Measurements from ENCODE around the gene KRT32. TPM values are rescaled to one million over a fixed set of nuclear protein-coding genes. Genes with fewer than 3 reads are reported as not detected.

Gene KRT32
- total RNA-seq (2011; cell fraction: chromatin; rRNA removed; ENCODE audit: low replicate concordance) = not detected in 2 replicates
- not detected in 2 replicates for total RNA-seq (2011; cell fraction: nucleolus; rRNA removed)
- total RNA-seq (2011; cell fraction: nucleoplasm; rRNA removed) = not detected in 2 replicates
- total RNA-seq (2014; rRNA removed) (not detected in 2 replicates), total RNA-seq (2014; rRNA removed; fragmentation: Illumina TruSeq; extraction: Trizol) (not detected in 2 replicates), total RNA-seq (2015; rRNA removed; fragmentation: Illumina TruSeq; extraction: Trizol) (not detected in 2 replicates), total RNA-seq (2021) (not detected in 2 replicates), polyA plus RNA-seq (2011; rRNA removed) (not detected in 2 replicates), polyA plus RNA-seq (2014; fragmentation: Illumina TruSeq; extraction: Trizol) (not detected in 2 replicates), polyA plus RNA-seq (2014; fragmentation: Nextera tagmentation; extraction: Ambion mirVana) (not detected), polyA plus RNA-seq (2014; rRNA removed) (not detected in 2 replicates), polyA minus RNA-seq (2011; rRNA and poly(A)+ RNA removed) (not detected in 2 replicates), Bru-seq, nascent RNA (not detected), BruChase-seq, experiment 1, labeled RNA remaining after a 2-hour chase (not detected), BruChase-seq, experiment 2, labeled RNA remaining after a 6-hour chase (not detected)
- polyA plus RNA-seq (2011; cell fraction: cytosol; rRNA removed) = not detected in 2 replicates
- polyA plus RNA-seq (2011; cell fraction: nucleus; rRNA removed) = not detected in 2 replicates
- not detected in 2 replicates for polyA plus RNA-seq (2012)
- polyA minus RNA-seq (2011; cell fraction: cytosol; rRNA and poly(A)+ RNA removed) = not detected in 2 replicates
- polyA minus RNA-seq (2011; cell fraction: nucleus; rRNA and poly(A)+ RNA removed) = not detected in 2 replicates
- long read RNA-seq, experiment 1 = 0 reads
- long read RNA-seq, experiment 2 = 0 reads
- long read RNA-seq, experiment 3 = 0 reads

- Histone ChIP-seq H3K9ac (ENCODE audit: insufficient read depth in 1 of 2, low read depth in 2 of 2, low read length in 2 of 2) (0 out of 4 replicates have a peak within 1 kb of the TSS, but pooled peaks of 1 of the 2 experiments have one; percentile 17), H3K36me3 (ENCODE audit: control insufficient read depth, insufficient read depth, low read length) (no peaks in the 10 kb centered on the region), H3K9me3 (replicated peaks; ENCODE audit: control insufficient read depth, insufficient read depth, low read depth, low read length) (no peaks in the 10 kb centered on the region), H3K4me1 (replicated peaks in 1 of 2; ENCODE audit: control insufficient read depth in 2 of 2, insufficient read depth in 2 of 2, low read length in 2 of 2) (0 out of 5 replicates have a peak, but pooled peaks cover 0 to 2% of the 10 kb centered on the region in 2 experiments), H3K9me1 (ENCODE audit: control insufficient read depth, insufficient read depth, low read length) (no peaks in the 10 kb centered on the region), H3K79me2 (ENCODE audit: control insufficient read depth, insufficient read depth, low read length) (no peaks in the 10 kb centered on the region), H3K4me2 (ENCODE audit: insufficient read depth, low read length) (no peak within 1 kb of the TSS), H3K27me3 (ENCODE audit: control insufficient read depth in 2 of 2, insufficient read depth in 2 of 2, low read length in 2 of 2) (peaks cover 31 to 55% of the 10 kb centered on the region in 2 experiments), H4K20me1 (replicated peaks; ENCODE audit: control insufficient read depth, insufficient read depth, low read length) (no peaks in the 10 kb centered on the region), H3K4me3 (no peak within 1 kb of the TSS), H3K27ac (ENCODE audit: extremely low read depth, low read depth, low read length) (no peak within 1 kb of the TSS), H2AFZ (ENCODE audit: low read depth, low read length) (no peak within 1 kb of the TSS)
- no peak for FAIRE-seq
- intact Hi-C loops (cut with micrococcal nuclease) = no loop called here
- no peak for ATAC-seq
- 2% methylated on average over 14 of the region's 14 CpGs for WGBS (ENCODE audit: insufficient coverage, low coverage, missing lambda C conversion rate)
- ChIA-PET CTCF (ENCODE audit: low intra/inter-chr PET ratio) (no interaction called here), POLR2A (no interaction called here)
- in situ Hi-C loops (cut with MboI) = no loop called here
- DNase-seq (ENCODE audit: extremely low read depth in 1 of 4, low spot score in 3 of 4) = no peak
- TF ChIP-seq SLC30A9 (CRISPR knock-in tag; IDR thresholded peaks at IDR 0.05) (no peak), MAZ (CRISPR knock-in tag; conservative IDR thresholded peaks at IDR 0.05 in 1 of 2, IDR thresholded peaks at IDR 0.05 in 1 of 2) (no peak), POLR2B (IDR thresholded peaks at IDR 0.05; ENCODE audit: low read depth, partially characterized antibody) (no peak), FUS (optimal IDR thresholded peaks at IDR 0.05; ENCODE audit: low read depth, low read length) (no peak)
- BruUV-seq (replicated peaks) = no TSS peak
These were observed at the start of gene KRT32 for GRCh38 chr17:41466988-41467387. KRT32 (minus strand) TSS chr17:41467386; CDS start chr17:41467325, 61 bp downstream.
